Endodermal cell (in vitro differentiated cells): Measurements from ENCODE around the gene C2orf92. TPM values are rescaled to one million over a fixed set of nuclear protein-coding genes. Genes with fewer than 3 reads are reported as not detected.
A peak's percentile ranks its signal among the peaks of the same experiment; 100 is the strongest.

Experiments
- DNase-seq: peaks from one replicate; pipeline ENCODE4 v3.0.0-alpha.2; 2017
- H3K27ac ChIP-seq: 2 replicates; pipeline ENCODE4 v1.5.1; 2013; ENCODE audit warnings: mild to moderate bottlenecking, low read depth, low read length, moderate library complexity
- H3K27me3 ChIP-seq: 2 replicates; pipeline ENCODE4 v1.6.1; 2013; ENCODE audit warnings: mild to moderate bottlenecking, low read length, moderate library complexity; ENCODE audit not compliant: insufficient read depth, control insufficient read depth, poor library complexity, severe bottlenecking
- H3K36me3 ChIP-seq: 2 replicates; pipeline ENCODE4 v1.7.0; 2013; ENCODE audit warnings: mild to moderate bottlenecking, low read length, moderate library complexity; ENCODE audit not compliant: control insufficient read depth, insufficient read depth
- H3K4me1 ChIP-seq: one replicate; pipeline ENCODE4 v1.7.0; 2013; ENCODE audit warnings: low read length; ENCODE audit not compliant: control insufficient read depth, insufficient read depth
- H3K4me3 ChIP-seq: 2 replicates; pipeline ENCODE4 v1.5.1; 2013; ENCODE audit warnings: mild to moderate bottlenecking, low read length, moderate library complexity
- H3K9ac ChIP-seq: 2 replicates; pipeline ENCODE4 v1.6.1; 2013; ENCODE audit warnings: mild to moderate bottlenecking, low read length, moderate library complexity; ENCODE audit not compliant: poor library complexity, severe bottlenecking; ENCODE audit errors: extremely low read depth
- H3K9me3 ChIP-seq: 2 replicates; pipeline ENCODE4 v1.6.1; 2013; ENCODE audit warnings: mild to moderate bottlenecking, low read length, moderate library complexity; ENCODE audit not compliant: control insufficient read depth
- H3K27ac Mint-ChIP-seq: 2 replicates; pipeline ENCODE4 v1.8.0; 2020; ENCODE audit warnings: mixed read lengths
- H3K27me3 Mint-ChIP-seq: 2 replicates; pipeline ENCODE4 v1.8.0; 2021; ENCODE audit warnings: mild to moderate bottlenecking, mixed read lengths; ENCODE audit not compliant: insufficient read depth
- H3K36me3 Mint-ChIP-seq: 2 replicates; pipeline ENCODE4 v1.8.0; 2020; ENCODE audit warnings: low read depth, mixed read lengths
- H3K4me1 Mint-ChIP-seq: 2 replicates; pipeline ENCODE4 v1.8.0; 2020; ENCODE audit warnings: mixed read lengths
- H3K4me3 Mint-ChIP-seq: 2 replicates; pipeline ENCODE4 v1.8.0; 2020; ENCODE audit warnings: mild to moderate bottlenecking, moderate library complexity, mixed read lengths
- H3K9me3 Mint-ChIP-seq: 2 replicates; pipeline ENCODE4 v1.8.0; 2020; ENCODE audit warnings: mild to moderate bottlenecking, mixed read lengths
- CTCF ChIP-seq: fragments of 200-600 bp; sonication (generic); conservative IDR thresholded peaks from 2 replicates; pipeline ENCODE4 v1.5.0; 2021; ENCODE audit warnings: antibody characterized with exemption, mild to moderate bottlenecking
- WGBS, 2 experiments: methylation state at CpG; one replicate each; pipeline versions ENCODE4 v1.1.5 to v1.1.7; 2013; ENCODE audit warnings: missing lambda C conversion rate in 2 of 2, mixed read lengths in 1 of 2; ENCODE audit not compliant: insufficient coverage in 1 of 2, insufficient read length in 1 of 2; 5-methylcytosine and 5-hydroxymethylcytosine counted together
- total RNA-seq, 2 donors: library from RNA; stranded (reverse); fragmentation: NEBNext Ultra II Directional in 1 of 2; extraction: Animal tissue kit (Norgen Biotek cat#: 25700) in 1 of 2; gene quantifications; 2 replicates in 1 of 2; 3 replicates in 1 of 2; pipeline ENCODE4 v1.2.1, GENCODE V29; 2021

Gene C2orf92
- total RNA-seq, 2 donors from 2014 or later = 12.5 to 17.4 TPM

DNA sequence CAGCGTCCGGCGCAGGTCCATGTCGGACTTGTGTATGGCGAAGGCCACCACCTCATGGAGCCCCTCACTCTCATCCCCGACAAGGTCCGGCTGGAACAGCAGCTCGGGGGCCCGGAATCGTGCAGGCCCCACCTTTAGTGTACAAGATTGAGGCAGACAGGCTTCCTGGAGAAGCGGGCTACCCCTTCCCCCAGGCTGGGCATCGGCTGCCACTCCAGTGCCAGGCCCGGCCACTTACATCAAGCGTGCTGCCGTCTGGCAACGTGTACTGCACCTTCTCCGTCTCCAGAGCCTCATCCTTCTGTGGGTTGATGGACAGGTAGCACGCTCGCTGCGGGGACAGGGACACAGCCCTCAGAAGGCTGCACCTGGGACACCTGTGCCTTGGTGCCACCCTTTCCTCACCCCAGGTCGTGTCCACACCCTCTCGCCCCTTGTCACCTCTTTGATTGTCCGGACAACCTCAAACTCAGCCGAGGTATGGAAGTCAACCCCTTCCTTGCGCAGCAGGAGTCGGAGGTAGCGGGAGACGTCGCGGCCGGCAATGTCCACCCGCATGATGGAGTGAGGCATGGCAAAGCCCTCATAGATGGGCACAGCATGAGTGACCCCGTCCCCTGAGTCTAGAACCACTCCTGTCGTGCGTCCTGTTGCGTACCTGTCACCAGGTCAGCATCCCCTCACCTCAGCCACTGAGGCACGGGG, 11.4 kb upstream of the C2orf92 start:
- Histone ChIP-seq H3K4me1 (peaks cover 7% of the 10 kb centered on the region), H3K9me3 (peaks cover 9% of the 10 kb centered on the region), H3K27ac (no peak overlapping the region), H3K4me3 (no peak overlapping the region), H3K36me3 (peaks cover 39% of the 10 kb centered on the region), H3K27me3 (no peaks in the 10 kb centered on the region), H3K9ac (no peak overlapping the region)
- Mint-ChIP-seq H3K9me3 (peaks cover 20% of the 10 kb centered on the region), H3K27me3 (no peaks in the 10 kb centered on the region), H3K4me3 (no peak overlapping the region), H3K36me3 (peaks cover 66% of the 10 kb centered on the region), H3K4me1 (peaks cover 16% of the 10 kb centered on the region), H3K27ac (no peak overlapping the region)
- DNase-seq = no peak
- WGBS, 2 experiments = 95 to 97% methylated on average over 20 to 36 of the region's 37 CpGs
- no peak for TF ChIP-seq CTCF

GRCh38 chr2:97658691-97659157, 10.8 kb upstream of the C2orf92 start:
- H3K36me3 ChIP-seq = peaks cover 34% of the 10 kb centered on the region
- Mint-ChIP-seq H3K4me1 (peaks cover 16% of the 10 kb centered on the region), H3K36me3 (peaks cover 60% of the 10 kb centered on the region), H3K27ac (no peak overlapping the region), H3K9me3 (peaks cover 14% of the 10 kb centered on the region), H3K27me3 (no peaks in the 10 kb centered on the region), H3K4me3 (no peak overlapping the region)
- H3K4me1 ChIP-seq = peaks cover 7% of the 10 kb centered on the region
- H3K9ac ChIP-seq = no peak overlapping the region
- TF ChIP-seq CTCF = no peak
- H3K27me3 ChIP-seq = no peaks in the 10 kb centered on the region
- no peak overlapping the region for H3K27ac ChIP-seq
- 95 to 96% methylated on average over 12 to 13 of the region's 13 CpGs for WGBS, 2 experiments
- DNase-seq = no peak
- H3K4me3 ChIP-seq = no peak overlapping the region
- H3K9me3 ChIP-seq = peaks cover 5% of the 10 kb centered on the region

GRCh38 chr2:97659256-97660043, 10.1 kb upstream of the C2orf92 start:
- no peak for DNase-seq
- no peaks in the 10 kb centered on the region for H3K27me3 ChIP-seq
- 92 to 93% methylated on average over 7 to 29 of the region's 29 CpGs for WGBS, 2 experiments
- H3K36me3 ChIP-seq = peaks cover 28% of the 10 kb centered on the region
- Mint-ChIP-seq H3K27me3 (no peaks in the 10 kb centered on the region), H3K4me3 (no peak overlapping the region), H3K9me3 (peaks cover 7% of the 10 kb centered on the region), H3K36me3 (peaks cover 53% of the 10 kb centered on the region), H3K27ac (peak overlapping the region; percentile 35), H3K4me1 (peaks cover 16% of the 10 kb centered on the region)
- H3K4me1 ChIP-seq = peaks cover 7% of the 10 kb centered on the region
- H3K9me3 ChIP-seq = no peaks in the 10 kb centered on the region
- no peak overlapping the region for H3K4me3 ChIP-seq
- H3K27ac ChIP-seq = no peak overlapping the region
- TF ChIP-seq CTCF = no peak
- H3K9ac ChIP-seq = no peak overlapping the region
